ENCODE measurements around the gene CPVL. TPM values are rescaled to one million over a fixed set of nuclear protein-coding genes. Genes with fewer than 3 reads are reported as not detected.

The CPVL gene
- total RNA-seq = 0.20 TPM in 1 of 2 replicates, not detected in the other

DNA sequence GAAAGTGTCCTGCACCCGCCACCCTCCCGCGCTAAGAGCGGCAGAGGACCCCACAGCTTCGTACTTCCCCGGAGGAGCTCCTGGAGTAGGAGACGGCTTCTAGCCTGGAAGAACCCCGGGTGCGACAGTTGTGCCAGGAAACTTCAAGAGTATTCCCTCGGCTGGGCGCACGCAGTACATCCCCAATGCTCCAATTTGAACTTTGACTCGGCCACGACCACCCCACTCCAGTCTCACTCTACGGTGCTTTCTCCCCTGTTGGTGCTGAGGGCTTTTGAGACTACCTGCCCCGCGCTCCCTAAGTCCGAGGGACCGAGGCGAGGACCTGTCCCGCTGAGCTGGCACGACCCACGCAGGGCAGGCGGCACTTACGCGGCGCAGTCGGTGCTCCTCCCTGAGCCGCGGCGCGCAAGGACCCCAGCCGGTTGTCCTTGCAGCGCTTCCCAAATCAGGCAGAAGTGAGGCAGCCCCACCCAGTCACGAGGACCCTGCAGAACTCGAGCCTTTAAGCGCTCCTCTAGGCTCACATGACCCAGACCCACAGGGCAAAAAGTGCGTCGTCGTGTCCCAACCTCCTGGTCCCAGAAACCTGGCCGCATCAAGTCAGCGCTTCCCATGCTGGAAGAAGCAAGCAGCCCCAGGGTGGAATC lies at the start of gene CPVL:
Gene CPVL, minus strand, starts transcription at position 481 of the 650 bp plus-strand sequence. CDS start 25,476 bp downstream, outside the sequence.

DNA sequence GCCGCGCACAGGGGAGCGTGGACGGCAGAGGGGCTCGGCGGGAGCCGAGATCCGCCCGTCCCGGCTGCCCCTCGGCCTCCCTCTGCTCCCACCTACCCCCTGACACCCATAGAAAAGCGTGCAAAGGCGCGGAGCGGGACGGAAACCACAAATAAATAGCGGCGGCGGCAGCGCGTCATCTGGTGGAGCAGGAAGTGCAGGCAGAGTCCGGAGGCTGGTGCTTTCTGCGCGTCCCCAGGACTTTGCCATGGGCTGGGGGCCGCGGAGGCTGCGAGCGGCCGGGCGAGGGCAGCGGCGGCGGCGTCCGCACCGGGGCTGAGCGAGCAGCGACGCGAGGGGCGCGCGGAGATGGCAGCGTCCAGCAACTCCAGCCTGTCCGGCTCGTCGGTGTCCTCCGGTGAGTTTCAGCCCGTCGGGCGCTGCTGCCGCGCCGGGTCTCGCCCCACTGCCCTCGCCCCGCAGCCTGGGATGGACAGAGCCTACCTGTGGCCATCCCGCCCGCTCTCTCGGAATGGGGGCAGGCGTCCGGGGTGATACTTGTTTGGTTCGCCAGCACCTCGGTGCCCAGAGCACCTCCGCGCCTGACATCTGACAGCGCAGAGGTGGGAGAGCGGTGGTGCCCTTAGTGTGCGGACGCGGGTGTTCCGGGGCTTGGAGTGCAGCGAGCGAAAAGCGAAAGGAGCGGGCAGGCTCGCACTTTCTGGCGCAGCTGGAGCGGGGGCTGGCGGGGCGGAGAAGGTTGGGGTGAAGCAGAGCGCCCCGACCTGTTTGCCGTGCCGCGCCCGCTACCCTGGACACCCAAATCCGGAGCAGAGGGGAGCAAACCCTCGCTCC lies 48.5 kb upstream of the CPVL start, which contains the start of gene CHN2:
Gene CHN2, plus strand, starts transcription at position 182 of the 834 bp plus-strand sequence.

GRCh38 chr7:28958235-28958979 lies 187.9 kb downstream of the CPVL start, which contains the start of gene TRIL:
TSS of gene TRIL (minus strand) at chr7:28958330. CDS start at chr7:28958046, 284 bp downstream.

Other genes with a start within 250 kb of the CPVL start
- gene TRIL, start 188.2 kb downstream of the CPVL start, total RNA-seq = 0.40 and 1.8 TPM in 2 replicates
- 0.39 TPM in 1 of 2 replicates, not detected in the other for gene CHN2, start 48.2 kb upstream of the CPVL start, total RNA-seq